Erythroblast (primary cell): Measurements from ENCODE around the gene EYA4.

Experiments used
- GATA1 ChIP-seq: IDR thresholded peaks from 2 replicates; pipeline ENCODE4 v1.6.1; 2011; ENCODE audit warnings: low read depth, mild to moderate bottlenecking, control low read depth, low read length, moderate library complexity
- POLR2A ChIP-seq: IDR thresholded peaks from 2 replicates; pipeline ENCODE4 v1.6.1; 2011; ENCODE audit warnings: mild to moderate bottlenecking, low read length

GRCh38 chr6:133368664-133369063 lies 127.5 kb downstream of the EYA4 start:
- no peak for TF ChIP-seq POLR2A
- no peak for TF ChIP-seq GATA1
